Measurements from ENCODE around the gene MIER1. TPM values are rescaled to one million over a fixed set of nuclear protein-coding genes. Genes with fewer than 3 reads are reported as not detected.
"Not testable (repeated sequence)": the region's sequence is repeated elsewhere in the genome, so short reads cannot be mapped to it uniquely, and the experiment has no call there.

MIER1 gene
- total RNA-seq, 1 experiment from 2014 or later: 33.7 TPM

GRCh38 chr1:66954208-66954607, 29.4 kb downstream of the MIER1 start:
- ATAC-seq (no peak), DNase-seq (ENCODE audit: low read depth, low spot score) (no peak)
- ChIA-PET CTCF (no interaction called here), POLR2A (no interaction called here)
- Histone ChIP-seq H3K9me3 (ENCODE audit: control insufficient read depth, insufficient read depth, low read depth, low read length) (no peaks in the 10 kb centered on the region), H3K4me3 (ENCODE audit: low read depth in 2 of 2, low read length in 2 of 2) (no peak overlapping the region), H3K36me3 (ENCODE audit: control insufficient read depth, insufficient read depth, low read length) (peaks cover 20% of the 10 kb centered on the region; the same call in 1 of the 2 replicates), H3K27ac (ENCODE audit: low read length) (no peak overlapping the region), H3K4me1 (ENCODE audit: control insufficient read depth, insufficient read depth, low read length) (no peaks in the 10 kb centered on the region), H3K27me3 (ENCODE audit: control insufficient read depth, insufficient read depth, low read length) (no peaks in the 10 kb centered on the region)
- TF ChIP-seq, protein P1, sequence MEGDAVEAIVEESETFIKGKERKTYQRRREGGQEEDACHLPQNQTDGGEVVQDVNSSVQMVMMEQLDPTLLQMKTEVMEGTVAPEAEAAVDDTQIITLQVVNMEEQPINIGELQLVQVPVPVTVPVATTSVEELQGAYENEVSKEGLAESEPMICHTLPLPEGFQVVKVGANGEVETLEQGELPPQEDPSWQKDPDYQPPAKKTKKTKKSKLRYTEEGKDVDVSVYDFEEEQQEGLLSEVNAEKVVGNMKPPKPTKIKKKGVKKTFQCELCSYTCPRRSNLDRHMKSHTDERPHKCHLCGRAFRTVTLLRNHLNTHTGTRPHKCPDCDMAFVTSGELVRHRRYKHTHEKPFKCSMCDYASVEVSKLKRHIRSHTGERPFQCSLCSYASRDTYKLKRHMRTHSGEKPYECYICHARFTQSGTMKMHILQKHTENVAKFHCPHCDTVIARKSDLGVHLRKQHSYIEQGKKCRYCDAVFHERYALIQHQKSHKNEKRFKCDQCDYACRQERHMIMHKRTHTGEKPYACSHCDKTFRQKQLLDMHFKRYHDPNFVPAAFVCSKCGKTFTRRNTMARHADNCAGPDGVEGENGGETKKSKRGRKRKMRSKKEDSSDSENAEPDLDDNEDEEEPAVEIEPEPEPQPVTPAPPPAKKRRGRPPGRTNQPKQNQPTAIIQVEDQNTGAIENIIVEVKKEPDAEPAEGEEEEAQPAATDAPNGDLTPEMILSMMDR (IDR thresholded peaks at IDR 0.05): no peak
- TF ChIP-seq POLR2AphosphoS5 (IDR thresholded peaks at IDR 0.05; ENCODE audit: low read depth, low read length) (no peak), REST (IDR thresholded peaks at IDR 0.05; ENCODE audit: insufficient read depth in 1 of 2, low read depth in 2 of 2, low read length in 1 of 2) (no peak), SIN3A (IDR thresholded peaks at IDR 0.05; ENCODE audit: borderline replicate concordance, insufficient read depth, low read depth, low read length) (no peak), TCF7L2 (IDR thresholded peaks at IDR 0.05; ENCODE audit: low read depth, low read length) (no peak)
- in situ Hi-C loops (cut with HindIII; ENCODE audit: low pct_unique_long_range_greater_than_20kb, low sequenced_read_pairs): no loop called here
- BruUV-seq (replicated peaks): no TSS peak
- intact Hi-C loops (cut with micrococcal nuclease; ENCODE audit: unreplicated experiment): no loop called here

DNA sequence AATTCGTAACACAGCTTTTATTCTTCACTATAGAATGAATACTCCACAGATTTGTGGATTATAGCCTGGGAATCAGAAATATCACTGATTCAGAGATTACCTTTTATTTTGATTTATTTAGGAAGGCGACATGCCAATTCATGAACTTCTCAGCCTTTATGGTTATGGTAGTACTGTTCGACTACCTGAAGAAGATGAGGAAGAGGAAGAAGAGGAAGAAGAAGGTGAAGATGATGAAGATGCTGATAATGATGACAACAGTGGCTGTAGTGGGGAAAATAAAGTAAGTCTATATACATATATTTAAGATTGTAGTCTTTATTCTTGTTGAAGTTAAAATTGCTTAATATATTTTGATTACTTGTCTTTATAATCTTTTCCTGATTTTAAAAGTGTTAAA, 33.1 kb downstream of the MIER1 start:
- H3K4me3 ChIP-seq (ENCODE audit: low read depth in 2 of 2, low read length in 2 of 2): no peak overlapping the region
- no peaks in the 10 kb centered on the region for H3K27me3 ChIP-seq (ENCODE audit: control insufficient read depth, insufficient read depth, low read length)
- H3K9me3 ChIP-seq (ENCODE audit: control insufficient read depth, insufficient read depth, low read depth, low read length): no peaks in the 10 kb centered on the region
- H3K27ac ChIP-seq (ENCODE audit: low read length): no peak overlapping the region
- no peaks in the 10 kb centered on the region for H3K4me1 ChIP-seq (ENCODE audit: control insufficient read depth, insufficient read depth, low read length)
- intact Hi-C loops (cut with micrococcal nuclease; ENCODE audit: unreplicated experiment) (no loop called here), in situ Hi-C loops (cut with HindIII; ENCODE audit: low pct_unique_long_range_greater_than_20kb, low sequenced_read_pairs) (no loop called here)
- ChIA-PET POLR2A (interaction anchor here (0.6 kb wide), 1 partner anchor 11 kb away, joined by 9 read pairs; no protein-coding TSS in a partner anchor), CTCF (no interaction called here)
- no peak for TF ChIP-seq TCF7L2 (IDR thresholded peaks at IDR 0.05; ENCODE audit: low read depth, low read length)
- no peak for TF ChIP-seq SIN3A (IDR thresholded peaks at IDR 0.05; ENCODE audit: borderline replicate concordance, insufficient read depth, low read depth, low read length)
- TF ChIP-seq POLR2AphosphoS5 (IDR thresholded peaks at IDR 0.05; ENCODE audit: low read depth, low read length): no peak
- no peak for TF ChIP-seq REST (IDR thresholded peaks at IDR 0.05; ENCODE audit: insufficient read depth in 1 of 2, low read depth in 2 of 2, low read length in 1 of 2)
- TF ChIP-seq, protein P1 (IDR thresholded peaks at IDR 0.05): no peak
- DNase-seq (ENCODE audit: low read depth, low spot score) (no peak), ATAC-seq (no peak)
- BruUV-seq (replicated peaks): no TSS peak
- peaks cover 37% of the 10 kb centered on the region for H3K36me3 ChIP-seq (ENCODE audit: control insufficient read depth, insufficient read depth, low read length)

DNA sequence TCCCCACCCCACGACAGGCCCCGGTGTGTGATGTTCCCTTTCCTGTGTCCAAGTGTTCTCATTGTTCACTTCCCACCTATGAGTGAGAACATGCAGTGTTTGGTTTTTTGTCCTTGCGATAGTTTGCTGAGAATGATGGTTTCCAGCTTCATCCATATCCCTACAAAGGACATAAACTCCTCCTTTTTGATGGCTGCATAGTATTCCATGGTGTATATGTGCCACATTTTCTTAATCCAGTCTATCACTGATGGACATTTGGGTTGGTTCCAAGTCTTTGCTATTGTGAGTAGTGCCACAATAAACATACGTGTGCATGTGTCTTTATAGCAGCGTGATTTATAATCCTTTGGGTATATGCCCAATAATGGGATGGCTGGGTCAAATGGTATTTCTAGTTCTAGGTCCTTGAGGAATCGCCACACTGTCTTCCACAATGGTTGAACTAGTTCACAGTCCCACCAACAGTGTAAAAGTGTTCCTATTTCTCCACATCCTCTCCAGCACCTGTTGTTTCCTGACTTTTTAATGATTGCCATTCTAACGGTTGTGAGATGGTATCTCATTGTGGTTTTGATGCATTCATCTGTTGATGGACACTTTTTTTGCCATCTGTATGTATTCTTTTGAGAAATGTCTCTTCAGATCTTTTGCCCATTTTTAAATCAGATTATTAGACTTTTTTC, 41.5 kb downstream of the MIER1 start:
- H3K27me3 ChIP-seq (ENCODE audit: control insufficient read depth, insufficient read depth, low read length); H3K9me3 ChIP-seq (ENCODE audit: control insufficient read depth, insufficient read depth, low read depth, low read length); H3K4me1 ChIP-seq (ENCODE audit: control insufficient read depth, insufficient read depth, low read length); intact Hi-C loops (cut with micrococcal nuclease; ENCODE audit: unreplicated experiment); BruUV-seq (replicated peaks); H3K27ac ChIP-seq (ENCODE audit: low read length); DNase-seq (ENCODE audit: low read depth, low spot score); in situ Hi-C loops (cut with HindIII; ENCODE audit: low pct_unique_long_range_greater_than_20kb, low sequenced_read_pairs); ATAC-seq; CTCF ChIA-PET; H3K4me3 ChIP-seq (ENCODE audit: low read depth in 2 of 2, low read length in 2 of 2): not testable (repeated sequence)
- H3K36me3 ChIP-seq (ENCODE audit: control insufficient read depth, insufficient read depth, low read length): peaks cover 27% of the 10 kb centered on the region
- POLR2A ChIA-PET: interaction anchor here (0.6 kb wide), 1 partner anchor 18 kb away, joined by 3 read pairs; no protein-coding TSS in a partner anchor
